GM21528 (cell line): ENCODE data around the gene PTCSC3.

Source experiments
- ATAC-seq: cut with Tn5 transposase; IDR thresholded peaks from one replicate; pipeline ENCODE4 v1.9.1; 2021; ENCODE audit warnings: mild to moderate bottlenecking, moderate library complexity; ENCODE audit not compliant: unreplicated experiment, low FRiP score

Gene PTCSC3

GRCh38 chr14:36176524-36176923 is at the start of gene PTCSC3:
Gene PTCSC3 (minus strand): TSS chr14:36176722.
- no peak for ATAC-seq

GRCh38 chr14:36226164-36226563 is 49.6 kb upstream of the PTCSC3 start:
- no peak for ATAC-seq

GRCh38 chr14:36224176-36224575 is 47.7 kb upstream of the PTCSC3 start:
- no peak for ATAC-seq

GRCh38 chr14:36223558-36223957 is 47.0 kb upstream of the PTCSC3 start:
- no peak for ATAC-seq

- no peak for ATAC-seq
These were observed 46.5 kb upstream of the PTCSC3 start for GRCh38 chr14:36222952-36223468.

- ATAC-seq: no peak
These were observed 45.8 kb upstream of the PTCSC3 start for GRCh38 chr14:36222337-36222736.

GRCh38 chr14:36221112-36221511 is 44.6 kb upstream of the PTCSC3 start:
- ATAC-seq: no peak

- ATAC-seq: no peak
These were observed 41.2 kb upstream of the PTCSC3 start for GRCh38 chr14:36217732-36218131.

GRCh38 chr14:36217027-36217426 is 40.5 kb upstream of the PTCSC3 start:
- no peak for ATAC-seq

GRCh38 chr14:36215217-36215598 is 38.7 kb upstream of the PTCSC3 start:
- no peak for ATAC-seq

- ATAC-seq: no peak
These were observed 38.1 kb upstream of the PTCSC3 start for GRCh38 chr14:36214476-36215216.

GRCh38 chr14:36212987-36213386 is 36.5 kb upstream of the PTCSC3 start:
- ATAC-seq: no peak

GRCh38 chr14:36212577-36212976 is 36.1 kb upstream of the PTCSC3 start:
- no peak for ATAC-seq

- no peak for ATAC-seq
These were observed 32.3 kb upstream of the PTCSC3 start for GRCh38 chr14:36208690-36209278.

- no peak for ATAC-seq
These were observed 31.0 kb upstream of the PTCSC3 start for GRCh38 chr14:36207500-36207899.

GRCh38 chr14:36204461-36205073 is 28.0 kb upstream of the PTCSC3 start:
- ATAC-seq: no peak

GRCh38 chr14:36198378-36198777 is 21.9 kb upstream of the PTCSC3 start:
- ATAC-seq: no peak

GRCh38 chr14:36194663-36195062 is 18.1 kb upstream of the PTCSC3 start:
- ATAC-seq: no peak

- no peak for ATAC-seq
These were observed 16.0 kb upstream of the PTCSC3 start for GRCh38 chr14:36192530-36192929.

GRCh38 chr14:36183402-36183801 is 6.9 kb upstream of the PTCSC3 start:
- no peak for ATAC-seq

- ATAC-seq: no peak
These were observed 4.9 kb upstream of the PTCSC3 start for GRCh38 chr14:36181417-36181816.

- no peak for ATAC-seq
These were observed 967 bp upstream of the PTCSC3 start for GRCh38 chr14:36177489-36177888.
